Measurements from ENCODE around the gene PFKL.

PFKL gene

GRCh38 chr21:44376606-44377005 lies 76.8 kb downstream of the PFKL start:
- ATAC-seq (ENCODE audit: low read depth) = no peak

More at GRCh38 chr21:44376606-44377005, 76.8 kb downstream of the PFKL start:
- no peak for TF ChIP-seq CTCF (IDR thresholded peaks at IDR 0.05; ENCODE audit: poor library complexity, severe bottlenecking)
- H3K4me3 ChIP-seq (ENCODE audit: severe bottlenecking) = no peak overlapping the region
- peaks cover 14% of the 10 kb centered on the region for H3K27me3 ChIP-seq (ENCODE audit: insufficient read depth, poor library complexity, severe bottlenecking)
- no peaks in the 10 kb centered on the region for H3K36me3 ChIP-seq (ENCODE audit: low read depth)
- H3K27ac ChIP-seq (ENCODE audit: poor library complexity, severe bottlenecking) = no peak overlapping the region
- no peak for DNase-seq (ENCODE audit: low spot score)
- no peaks in the 10 kb centered on the region for H3K9me3 ChIP-seq (ENCODE audit: severe bottlenecking)
- H3K4me1 ChIP-seq (ENCODE audit: insufficient read depth, poor library complexity, severe bottlenecking) = no peaks in the 10 kb centered on the region
